Measurements from ENCODE around the gene SYNJ1. TPM values are rescaled to one million over a fixed set of nuclear protein-coding genes. Genes with fewer than 3 reads are reported as not detected.

The SYNJ1 gene
- total RNA-seq, 4 donors from 2014 or later = 4.3 to 20.3 (median 9.6) TPM

DNA sequence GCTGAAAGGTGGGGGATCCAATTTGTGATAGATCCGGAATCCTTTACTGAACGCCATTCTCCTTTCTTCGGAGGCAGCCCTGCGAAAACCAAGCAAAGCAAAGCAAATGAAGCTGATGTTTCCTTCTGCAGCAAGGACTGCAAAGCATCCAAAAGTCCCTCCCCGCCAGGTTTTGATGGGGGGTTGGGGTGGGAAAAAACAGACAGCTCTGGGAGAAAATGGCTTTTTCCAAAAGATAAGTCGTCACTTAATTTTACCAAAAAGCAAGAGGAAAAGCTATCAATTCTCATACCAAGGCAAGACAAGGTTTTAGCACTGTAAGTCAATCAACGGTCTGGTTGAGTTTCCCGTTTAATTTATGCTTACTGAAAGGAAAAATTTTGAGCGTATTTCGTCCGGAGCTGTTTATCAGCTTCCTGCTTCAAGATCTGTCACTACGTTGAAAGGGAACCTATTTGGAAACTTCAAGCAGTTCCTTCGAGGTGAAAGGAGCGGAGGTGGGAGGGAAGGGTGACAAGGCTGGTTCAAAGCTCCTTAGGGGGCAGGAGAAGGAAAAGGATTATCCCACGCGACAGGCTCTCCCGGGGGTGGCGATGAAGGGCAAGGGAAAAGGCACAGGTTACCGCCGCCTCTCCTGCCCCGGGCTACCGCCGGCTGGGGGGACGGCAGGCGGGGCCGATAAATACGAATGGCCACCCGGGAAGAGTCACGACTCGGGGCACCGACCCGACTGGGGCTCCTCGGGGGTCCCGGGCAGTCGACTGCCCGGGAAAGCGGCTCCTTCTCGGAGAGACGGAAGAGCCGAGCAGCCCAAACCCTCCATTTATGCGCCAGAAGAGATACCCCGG, 750 bp downstream of the SYNJ1 start:
- Histone ChIP-seq H3K9me3 (no peaks in the 10 kb centered on the region), H3K27me3 (no peaks in the 10 kb centered on the region), H3K36me3 (no peaks in the 10 kb centered on the region), H3K4me3 (peak overlapping the region; percentile 69), H3K4me1 (peaks cover 7% of the 10 kb centered on the region), H3K27ac (peak overlapping the region; percentile 82)
- WGBS = under 1% methylated on average over 33 of the region's 42 CpGs
- TF ChIP-seq POLR2AphosphoS5 (IDR thresholded peaks at IDR 0.05) (no peak), POLR2A (IDR thresholded peaks at IDR 0.05) (no peak), EP300 (IDR thresholded peaks at IDR 0.05) (no peak)
- TF ChIP-seq, protein P1, sequence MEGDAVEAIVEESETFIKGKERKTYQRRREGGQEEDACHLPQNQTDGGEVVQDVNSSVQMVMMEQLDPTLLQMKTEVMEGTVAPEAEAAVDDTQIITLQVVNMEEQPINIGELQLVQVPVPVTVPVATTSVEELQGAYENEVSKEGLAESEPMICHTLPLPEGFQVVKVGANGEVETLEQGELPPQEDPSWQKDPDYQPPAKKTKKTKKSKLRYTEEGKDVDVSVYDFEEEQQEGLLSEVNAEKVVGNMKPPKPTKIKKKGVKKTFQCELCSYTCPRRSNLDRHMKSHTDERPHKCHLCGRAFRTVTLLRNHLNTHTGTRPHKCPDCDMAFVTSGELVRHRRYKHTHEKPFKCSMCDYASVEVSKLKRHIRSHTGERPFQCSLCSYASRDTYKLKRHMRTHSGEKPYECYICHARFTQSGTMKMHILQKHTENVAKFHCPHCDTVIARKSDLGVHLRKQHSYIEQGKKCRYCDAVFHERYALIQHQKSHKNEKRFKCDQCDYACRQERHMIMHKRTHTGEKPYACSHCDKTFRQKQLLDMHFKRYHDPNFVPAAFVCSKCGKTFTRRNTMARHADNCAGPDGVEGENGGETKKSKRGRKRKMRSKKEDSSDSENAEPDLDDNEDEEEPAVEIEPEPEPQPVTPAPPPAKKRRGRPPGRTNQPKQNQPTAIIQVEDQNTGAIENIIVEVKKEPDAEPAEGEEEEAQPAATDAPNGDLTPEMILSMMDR (IDR thresholded peaks at IDR 0.05) = no peak
- peak in 1 of 2 donors; percentile 74 for DNase-seq (ENCODE audit: low spot score in 2 of 2)

DNA sequence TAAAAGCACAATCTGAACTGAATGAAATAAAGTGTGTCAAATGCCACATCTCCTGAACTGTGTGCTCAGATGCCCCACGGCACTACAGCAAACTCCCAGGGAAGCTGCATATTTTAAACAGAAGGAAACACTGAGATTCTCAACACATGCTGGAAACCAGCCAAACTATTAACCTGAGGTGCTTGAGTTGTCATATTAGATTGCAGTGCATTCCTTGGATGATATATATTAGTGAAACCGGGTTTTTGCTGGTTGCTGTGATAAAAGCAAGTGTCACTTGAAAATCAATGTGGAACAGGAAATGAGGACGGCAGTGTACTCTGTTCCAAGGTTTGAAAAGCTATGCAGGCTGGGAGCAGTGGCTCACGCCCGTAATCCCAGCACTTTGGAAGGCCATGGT, 8.7 kb downstream of the SYNJ1 start:
- 74% methylated on average over 5 of the region's 5 CpGs for WGBS
- no peaks in the 10 kb centered on the region for H3K36me3 ChIP-seq
- no peaks in the 10 kb centered on the region for H3K27me3 ChIP-seq
- no peaks in the 10 kb centered on the region for H3K4me1 ChIP-seq
- no peak for DNase-seq (ENCODE audit: low spot score in 2 of 2)
- H3K9me3 ChIP-seq = no peaks in the 10 kb centered on the region
- no peak overlapping the region for H3K4me3 ChIP-seq
- TF ChIP-seq, protein P1 (IDR thresholded peaks at IDR 0.05) = no peak
- TF ChIP-seq POLR2AphosphoS5 (IDR thresholded peaks at IDR 0.05) (no peak), POLR2A (IDR thresholded peaks at IDR 0.05) (no peak), EP300 (IDR thresholded peaks at IDR 0.05) (no peak)
- no peak overlapping the region for H3K27ac ChIP-seq

DNA sequence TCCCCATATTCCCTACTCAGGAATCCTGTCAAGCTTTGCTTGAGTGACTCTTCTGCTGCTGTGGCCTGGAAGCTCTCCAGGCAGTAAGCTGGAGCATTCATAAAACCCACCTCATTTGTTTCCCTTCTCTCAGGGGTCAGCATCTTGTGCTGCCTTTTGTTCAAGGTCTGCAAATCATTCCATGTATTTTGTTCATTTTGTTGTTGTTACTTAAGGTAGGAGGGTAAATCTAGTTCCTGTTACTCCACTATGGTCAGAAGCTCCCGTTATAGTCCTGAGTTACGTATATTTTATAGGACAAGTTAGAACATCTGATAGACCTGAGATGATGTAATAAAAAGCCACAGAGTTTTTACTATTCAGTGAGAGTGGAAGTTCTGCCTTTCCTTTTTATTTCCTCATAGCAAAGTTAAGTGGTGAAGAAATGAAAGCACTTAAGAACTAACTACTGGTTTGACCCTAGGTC, 9.9 kb downstream of the SYNJ1 start:
- TF ChIP-seq EP300 (IDR thresholded peaks at IDR 0.05) (no peak), POLR2AphosphoS5 (IDR thresholded peaks at IDR 0.05) (no peak), POLR2A (IDR thresholded peaks at IDR 0.05) (no peak)
- TF ChIP-seq, protein P1 (IDR thresholded peaks at IDR 0.05) = no peak
- H3K9me3 ChIP-seq = no peaks in the 10 kb centered on the region
- H3K27ac ChIP-seq = no peak overlapping the region
- no peak for DNase-seq (ENCODE audit: low spot score in 2 of 2)
- no peaks in the 10 kb centered on the region for H3K27me3 ChIP-seq
- H3K4me3 ChIP-seq = no peak overlapping the region
- WGBS = 67% methylated on average over 2 of the region's 2 CpGs
- H3K36me3 ChIP-seq = no peaks in the 10 kb centered on the region
- H3K4me1 ChIP-seq = no peaks in the 10 kb centered on the region

DNA sequence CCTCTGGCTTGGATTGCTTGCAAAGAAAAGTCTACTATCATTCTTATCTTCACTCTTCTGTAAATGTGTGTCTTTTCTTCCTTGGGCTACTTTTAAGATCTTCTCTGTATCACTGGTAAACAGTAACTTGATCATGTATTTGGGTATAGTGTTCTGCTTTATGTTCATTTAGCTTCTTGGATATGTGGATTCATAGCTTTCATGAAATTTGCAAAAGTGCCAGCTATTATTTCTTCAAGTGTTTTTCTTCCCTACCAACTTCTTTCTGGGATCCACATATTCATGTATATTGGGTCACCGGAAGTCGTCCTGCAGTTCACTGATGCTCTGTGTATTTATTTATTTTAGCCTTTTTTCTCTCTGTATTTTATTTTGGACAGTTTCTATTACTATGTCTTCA, 11.3 kb downstream of the SYNJ1 start:
- TF ChIP-seq, protein P1 (IDR thresholded peaks at IDR 0.05) = no peak
- no peak for TF ChIP-seq POLR2A (IDR thresholded peaks at IDR 0.05)
- no peak for TF ChIP-seq EP300 (IDR thresholded peaks at IDR 0.05)
- no peak for TF ChIP-seq POLR2AphosphoS5 (IDR thresholded peaks at IDR 0.05)
- no peaks in the 10 kb centered on the region for H3K36me3 ChIP-seq
- 93% methylated on average over 2 of the region's 2 CpGs for WGBS
- H3K4me1 ChIP-seq = no peaks in the 10 kb centered on the region
- no peaks in the 10 kb centered on the region for H3K27me3 ChIP-seq
- DNase-seq (ENCODE audit: low spot score in 2 of 2) = no peak
- no peaks in the 10 kb centered on the region for H3K9me3 ChIP-seq
- no peak overlapping the region for H3K4me3 ChIP-seq
- H3K27ac ChIP-seq = no peak overlapping the region

DNA sequence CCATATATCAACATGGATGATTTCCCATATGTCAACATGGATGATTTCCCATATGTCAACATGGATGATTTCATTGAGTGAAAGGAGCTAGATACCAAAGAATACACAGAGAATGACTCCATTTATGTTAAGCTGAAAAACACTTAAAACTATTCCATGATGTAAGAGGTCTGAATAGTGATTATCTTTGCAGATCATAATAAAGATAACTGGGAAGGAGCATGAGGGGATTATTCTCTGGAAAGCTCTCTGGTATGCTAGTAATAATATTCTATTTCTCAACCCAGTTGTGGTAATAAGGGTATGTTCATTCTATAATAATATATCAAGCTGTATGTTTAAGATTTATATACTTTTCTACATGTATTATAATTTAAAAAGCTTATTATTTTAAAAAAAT, 14.1 kb downstream of the SYNJ1 start:
- H3K4me1 ChIP-seq = no peaks in the 10 kb centered on the region
- TF ChIP-seq POLR2A (IDR thresholded peaks at IDR 0.05) (no peak), POLR2AphosphoS5 (IDR thresholded peaks at IDR 0.05) (no peak), EP300 (IDR thresholded peaks at IDR 0.05) (no peak)
- TF ChIP-seq, protein P1 (IDR thresholded peaks at IDR 0.05) = no peak

More for the DNA sequence above, 14.1 kb downstream of the SYNJ1 start:
- H3K4me3 ChIP-seq = no peak overlapping the region
- DNase-seq (ENCODE audit: low spot score in 2 of 2) = no peak
- H3K27ac ChIP-seq = no peak overlapping the region
- no peaks in the 10 kb centered on the region for H3K27me3 ChIP-seq
- H3K36me3 ChIP-seq = no peaks in the 10 kb centered on the region
- no peaks in the 10 kb centered on the region for H3K9me3 ChIP-seq
